ENCODE data around the gene RAP1GAP2.
A peak's percentile ranks its signal among the peaks of the same experiment; 100 is the strongest.
"Not testable (repeated sequence)": the region's sequence is repeated elsewhere in the genome, so short reads cannot be mapped to it uniquely, and the experiment has no call there.

RAP1GAP2 gene

DNA sequence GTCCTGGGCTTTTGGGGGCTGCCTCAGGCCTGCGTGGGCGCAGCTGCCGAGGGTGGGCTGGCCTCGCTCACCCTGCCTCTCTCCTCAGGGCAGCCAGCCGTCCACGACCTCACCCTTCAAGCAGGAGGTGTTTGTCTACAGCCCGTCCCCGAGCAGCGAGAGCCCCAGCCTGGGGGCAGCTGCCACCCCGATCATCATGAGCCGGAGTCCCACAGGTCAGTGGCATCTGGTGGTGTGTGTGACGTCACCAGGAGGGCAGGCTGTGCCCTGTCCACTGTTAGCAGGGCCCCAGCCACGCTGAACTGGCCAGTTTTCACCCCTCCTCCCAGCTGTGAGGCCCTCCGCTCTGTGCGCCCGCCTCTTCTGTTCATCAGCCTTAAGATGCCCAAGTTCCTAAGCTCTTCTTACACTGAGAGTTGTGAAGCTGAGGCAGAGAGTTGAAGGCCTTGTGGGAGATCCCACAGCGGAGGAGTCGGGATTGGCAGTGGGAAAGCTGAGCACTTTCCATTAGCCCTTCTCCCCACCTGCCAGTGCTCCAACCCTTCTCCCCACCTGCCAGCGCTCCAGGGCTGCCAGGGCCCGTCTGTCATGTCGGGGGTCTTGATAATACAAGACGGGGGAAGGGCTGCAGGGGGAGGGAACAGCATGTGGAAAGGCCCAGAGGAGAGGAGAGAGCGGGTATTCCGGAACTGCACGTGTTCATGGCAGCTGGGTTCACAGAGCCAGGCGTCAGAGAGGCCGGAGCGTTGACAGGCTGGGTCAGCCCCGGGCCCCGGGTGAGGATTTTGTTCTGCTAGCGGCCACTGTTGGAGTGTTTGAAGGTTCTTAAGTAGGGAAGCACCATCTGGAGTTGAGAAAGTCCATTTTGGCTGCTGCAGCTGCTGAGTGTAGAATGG is 230.9 kb downstream of the RAP1GAP2 start:
- no peaks in the 10 kb centered on the region for H3K27me3 ChIP-seq (ENCODE audit: control insufficient read depth, insufficient read depth, low read length, poor library complexity, severe bottlenecking)
- 88 to 90% methylated on average over 30 to 31 of the region's 31 CpGs for WGBS, 2 experiments
- peaks cover 11% of the 10 kb centered on the region for H3K4me1 ChIP-seq (ENCODE audit: control insufficient read depth, insufficient read depth, low read length)
- peaks cover 2% of the 10 kb centered on the region for H3K9me3 ChIP-seq (ENCODE audit: control insufficient read depth, low read length)
- H3K4me3 ChIP-seq (ENCODE audit: insufficient read depth, low read depth, low read length), result no peak overlapping the region
- H3K36me3 ChIP-seq (ENCODE audit: control insufficient read depth, insufficient read depth, low read length), result no peaks in the 10 kb centered on the region
- H3K27ac ChIP-seq (ENCODE audit: insufficient read depth, low read depth, low read length, poor library complexity, severe bottlenecking), result peak overlapping the region; percentile 23

DNA sequence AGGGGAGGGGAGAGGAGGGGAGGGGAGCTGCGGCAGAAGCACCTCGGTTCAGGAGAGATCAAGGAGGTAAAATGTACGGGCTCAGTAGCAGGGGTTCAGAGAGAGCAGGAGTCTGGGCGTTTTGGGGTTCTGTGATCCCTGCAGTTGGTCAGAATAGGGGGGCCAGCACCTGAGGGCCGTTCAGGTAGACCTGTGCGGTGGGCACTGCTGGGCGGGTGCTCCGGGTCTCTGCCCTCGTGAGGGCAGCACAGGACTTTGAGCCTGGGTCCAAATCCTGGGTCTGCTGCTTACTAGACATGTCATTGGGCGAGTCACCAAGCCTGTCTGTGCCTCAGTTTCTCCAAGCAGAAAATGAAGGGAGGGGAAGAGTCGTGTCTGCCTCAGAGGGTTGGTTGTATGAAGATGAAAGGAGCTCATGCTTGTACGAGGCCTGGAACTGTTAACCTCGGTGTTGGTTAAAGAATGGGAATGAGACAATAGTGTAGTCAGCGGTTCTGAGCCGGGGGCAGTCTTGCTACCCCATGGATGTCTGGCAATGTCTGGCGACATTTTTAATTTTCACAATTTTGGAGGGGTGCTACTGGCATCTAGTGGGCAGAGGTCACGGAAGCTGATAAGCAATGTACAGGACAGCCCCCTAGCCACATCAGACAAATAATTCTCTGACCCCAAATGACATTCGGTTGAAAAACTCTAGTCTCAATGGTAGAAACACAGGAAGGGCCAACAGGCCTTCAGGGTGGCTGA is 231.7 kb downstream of the RAP1GAP2 start:
- Histone ChIP-seq H3K27me3 (ENCODE audit: control insufficient read depth, insufficient read depth, low read length, poor library complexity, severe bottlenecking) (no peaks in the 10 kb centered on the region), H3K36me3 (ENCODE audit: control insufficient read depth, insufficient read depth, low read length) (no peaks in the 10 kb centered on the region), H3K27ac (ENCODE audit: insufficient read depth, low read depth, low read length, poor library complexity, severe bottlenecking) (no peak overlapping the region), H3K4me3 (ENCODE audit: insufficient read depth, low read depth, low read length) (no peak overlapping the region), H3K4me1 (ENCODE audit: control insufficient read depth, insufficient read depth, low read length) (peaks cover 11% of the 10 kb centered on the region), H3K9me3 (ENCODE audit: control insufficient read depth, low read length) (peaks cover 2% of the 10 kb centered on the region)
- WGBS, 2 experiments, result 89% methylated on average over 18 of the region's 18 CpGs

DNA sequence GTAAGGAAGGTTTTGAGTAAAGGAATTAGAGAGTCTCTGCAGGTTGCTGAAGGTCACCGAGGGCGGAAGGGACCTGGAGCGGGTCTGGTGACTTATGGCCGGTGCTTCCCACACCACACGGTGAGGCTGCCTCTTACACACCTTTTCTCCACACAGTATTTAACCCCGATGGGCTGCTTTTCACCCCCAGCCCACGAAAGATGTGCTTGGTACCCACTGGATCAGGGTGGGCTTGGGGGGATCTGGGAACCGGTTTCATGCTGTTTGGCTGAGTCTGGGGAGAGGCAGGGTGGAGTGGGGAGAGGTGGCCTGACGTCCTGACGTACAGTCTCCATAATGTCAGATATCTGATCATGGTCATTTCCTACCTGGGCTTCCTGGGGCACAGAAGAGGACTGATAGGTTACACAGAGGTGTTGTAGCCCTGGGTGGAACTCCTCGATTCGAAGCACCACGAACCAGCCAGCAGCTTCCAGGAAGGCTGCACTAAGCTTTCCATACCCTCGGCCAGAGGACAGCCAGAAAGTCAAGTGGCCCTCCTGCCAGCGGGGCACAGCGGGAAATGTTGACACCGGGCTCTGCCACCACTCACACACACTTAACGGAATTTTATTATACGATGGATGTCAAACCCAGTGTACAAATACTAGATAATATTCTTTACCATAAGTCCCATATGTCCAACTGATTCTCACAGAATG is 233.1 kb downstream of the RAP1GAP2 start:
- Histone ChIP-seq H3K4me3 (ENCODE audit: insufficient read depth, low read depth, low read length) (no peak overlapping the region), H3K27ac (ENCODE audit: insufficient read depth, low read depth, low read length, poor library complexity, severe bottlenecking) (no peak overlapping the region), H3K4me1 (ENCODE audit: control insufficient read depth, insufficient read depth, low read length) (peaks cover 11% of the 10 kb centered on the region), H3K36me3 (ENCODE audit: control insufficient read depth, insufficient read depth, low read length) (no peaks in the 10 kb centered on the region), H3K27me3 (ENCODE audit: control insufficient read depth, insufficient read depth, low read length, poor library complexity, severe bottlenecking) (no peaks in the 10 kb centered on the region), H3K9me3 (ENCODE audit: control insufficient read depth, low read length) (no peaks in the 10 kb centered on the region)
- 89 to 92% methylated on average over 19 of the region's 19 CpGs for WGBS, 2 experiments

DNA sequence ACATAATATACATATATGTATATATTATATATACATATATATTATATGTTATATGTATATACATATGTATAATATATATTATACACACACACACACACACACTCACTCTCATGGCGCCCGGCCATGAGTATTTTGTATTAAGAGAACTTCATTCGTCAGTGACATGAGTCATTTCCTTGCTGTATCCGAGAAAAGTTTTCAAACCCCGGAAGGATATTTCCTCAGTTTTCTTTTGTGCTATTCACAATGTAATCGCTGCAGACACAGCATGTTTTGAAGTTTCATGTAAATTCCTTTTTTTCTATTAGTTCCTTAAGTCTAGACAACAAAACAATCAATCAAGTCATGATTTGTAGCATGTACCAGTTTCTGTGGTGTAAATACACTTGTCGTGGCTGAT is 233.9 kb downstream of the RAP1GAP2 start:
- Histone ChIP-seq H3K4me1 (ENCODE audit: control insufficient read depth, insufficient read depth, low read length) (peaks cover 11% of the 10 kb centered on the region), H3K36me3 (ENCODE audit: control insufficient read depth, insufficient read depth, low read length) (no peaks in the 10 kb centered on the region), H3K4me3 (ENCODE audit: insufficient read depth, low read depth, low read length) (no peak overlapping the region), H3K9me3 (ENCODE audit: control insufficient read depth, low read length) (no peaks in the 10 kb centered on the region), H3K27me3 (ENCODE audit: control insufficient read depth, insufficient read depth, low read length, poor library complexity, severe bottlenecking) (no peaks in the 10 kb centered on the region), H3K27ac (ENCODE audit: insufficient read depth, low read depth, low read length, poor library complexity, severe bottlenecking) (no peak overlapping the region)
- 96 to 98% methylated on average over 7 of the region's 7 CpGs for WGBS, 2 experiments

DNA sequence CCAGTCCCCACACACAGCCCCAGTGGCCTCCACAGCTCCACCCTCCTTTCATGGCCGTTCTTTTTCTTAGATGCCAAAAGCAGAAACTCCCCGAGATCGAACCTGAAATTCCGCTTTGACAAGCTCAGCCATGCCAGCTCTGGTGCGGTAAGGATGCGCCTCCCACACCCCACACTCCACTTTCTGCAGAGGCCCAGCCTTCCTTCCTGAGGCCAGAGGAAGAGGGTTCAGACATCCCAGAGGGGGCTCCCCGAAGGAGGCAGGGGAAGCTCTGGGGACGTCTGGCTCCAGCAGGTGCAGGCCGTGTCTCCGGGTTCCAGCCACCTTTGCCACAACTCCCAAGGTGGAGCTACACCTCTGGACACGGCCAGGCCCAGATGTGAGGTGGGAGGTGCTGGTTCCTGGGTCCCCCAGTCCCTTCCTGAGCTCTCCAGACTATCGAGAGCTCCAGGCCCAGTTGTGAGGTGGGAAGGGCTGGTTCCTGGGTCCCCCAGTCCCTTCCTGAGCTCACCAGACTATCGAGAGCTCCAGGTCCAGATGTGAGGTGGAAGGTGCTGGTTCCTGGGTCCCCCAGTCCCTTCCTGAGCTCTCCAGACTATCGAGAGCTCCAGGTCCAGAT is 234.7 kb downstream of the RAP1GAP2 start:
- WGBS, 2 experiments, result 93% methylated on average over 14 of the region's 14 CpGs
- H3K9me3 ChIP-seq (ENCODE audit: control insufficient read depth, low read length); H3K27ac ChIP-seq (ENCODE audit: insufficient read depth, low read depth, low read length, poor library complexity, severe bottlenecking); H3K27me3 ChIP-seq (ENCODE audit: control insufficient read depth, insufficient read depth, low read length, poor library complexity, severe bottlenecking); H3K36me3 ChIP-seq (ENCODE audit: control insufficient read depth, insufficient read depth, low read length); H3K4me3 ChIP-seq (ENCODE audit: insufficient read depth, low read depth, low read length): not testable (repeated sequence)
- peaks cover 11% of the 10 kb centered on the region for H3K4me1 ChIP-seq (ENCODE audit: control insufficient read depth, insufficient read depth, low read length)

DNA sequence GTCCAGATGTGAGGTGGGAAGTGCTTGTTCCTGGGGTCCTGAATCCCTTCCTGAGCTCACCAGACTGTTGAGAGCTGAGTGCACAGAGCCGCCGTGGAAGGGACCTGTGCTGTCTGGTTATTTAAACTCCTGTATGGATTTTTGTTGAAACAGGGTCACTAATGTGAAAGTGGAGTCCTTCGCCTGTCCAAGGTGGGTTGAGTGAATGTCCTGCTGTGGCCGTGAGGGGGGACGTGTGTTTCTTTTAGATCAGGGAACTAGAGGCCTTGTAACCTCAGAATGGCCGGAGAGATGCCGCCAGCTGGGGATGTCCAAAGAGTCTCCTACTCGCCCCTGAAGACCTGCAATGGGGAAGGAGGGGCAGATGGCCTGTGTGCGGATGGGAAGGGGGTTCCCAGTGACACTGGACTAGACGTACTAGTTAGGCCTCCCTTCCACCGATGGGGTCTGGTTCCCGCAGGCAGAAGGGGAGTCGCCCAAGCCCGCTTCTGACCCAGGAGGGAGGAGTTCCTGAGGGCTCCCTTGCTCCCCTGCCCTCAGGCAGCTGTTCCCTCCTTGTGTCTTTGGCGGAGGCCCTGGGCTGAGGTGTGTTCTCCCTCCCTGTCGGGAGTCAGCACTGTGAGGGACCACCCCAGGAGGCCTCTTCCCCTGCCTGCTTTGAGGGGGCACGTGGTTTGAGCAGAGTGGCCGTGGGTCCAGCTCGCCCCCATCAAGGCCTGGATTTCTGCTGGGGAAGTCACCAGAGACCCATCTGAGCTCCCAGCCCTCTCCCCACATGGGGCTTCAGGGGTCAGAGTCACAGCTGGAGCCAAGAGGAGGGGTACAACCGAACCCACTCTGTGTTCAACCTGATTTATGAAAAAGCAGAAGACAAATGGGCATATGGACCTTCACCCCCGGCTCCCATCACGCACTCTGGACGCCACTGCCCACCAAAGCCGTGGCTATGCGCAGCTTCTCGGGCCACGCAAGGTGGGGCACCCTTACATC is 236.3 kb downstream of the RAP1GAP2 start:
- Histone ChIP-seq H3K4me1 (ENCODE audit: control insufficient read depth, insufficient read depth, low read length) (no peaks in the 10 kb centered on the region), H3K36me3 (ENCODE audit: control insufficient read depth, insufficient read depth, low read length) (no peaks in the 10 kb centered on the region), H3K27ac (ENCODE audit: insufficient read depth, low read depth, low read length, poor library complexity, severe bottlenecking) (no peak overlapping the region), H3K9me3 (ENCODE audit: control insufficient read depth, low read length) (no peaks in the 10 kb centered on the region), H3K27me3 (ENCODE audit: control insufficient read depth, insufficient read depth, low read length, poor library complexity, severe bottlenecking) (no peaks in the 10 kb centered on the region), H3K4me3 (ENCODE audit: insufficient read depth, low read depth, low read length) (no peak overlapping the region)
- 93% methylated on average over 27 of the region's 27 CpGs for WGBS, 2 experiments

DNA sequence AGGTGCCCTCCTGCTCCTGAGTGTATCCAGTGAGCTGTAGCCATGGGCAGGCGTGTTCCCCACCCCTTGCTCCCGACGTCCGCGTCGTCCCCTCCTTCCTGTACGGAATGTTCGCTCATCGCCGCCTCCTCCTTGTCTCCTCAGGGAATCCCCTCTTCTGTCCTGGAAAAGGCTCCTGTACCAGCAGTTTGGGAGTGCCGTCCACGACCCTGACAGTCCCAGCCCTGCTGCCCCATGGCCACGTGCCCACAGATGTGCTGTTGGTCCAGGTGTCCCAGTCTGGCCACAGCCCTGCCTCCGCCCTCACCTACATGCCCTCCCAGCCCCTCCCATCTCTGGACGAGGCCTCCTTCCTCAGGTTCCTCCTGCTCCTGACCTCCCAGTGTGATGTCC is 237.0 kb downstream of the RAP1GAP2 start:
- no peaks in the 10 kb centered on the region for H3K9me3 ChIP-seq (ENCODE audit: control insufficient read depth, low read length)
- H3K36me3 ChIP-seq (ENCODE audit: control insufficient read depth, insufficient read depth, low read length), result no peaks in the 10 kb centered on the region
- 89 to 91% methylated on average over 15 of the region's 15 CpGs for WGBS, 2 experiments
- no peaks in the 10 kb centered on the region for H3K4me1 ChIP-seq (ENCODE audit: control insufficient read depth, insufficient read depth, low read length)
- H3K27ac ChIP-seq (ENCODE audit: insufficient read depth, low read depth, low read length, poor library complexity, severe bottlenecking), result no peak overlapping the region
- no peaks in the 10 kb centered on the region for H3K27me3 ChIP-seq (ENCODE audit: control insufficient read depth, insufficient read depth, low read length, poor library complexity, severe bottlenecking)
- no peak overlapping the region for H3K4me3 ChIP-seq (ENCODE audit: insufficient read depth, low read depth, low read length)

DNA sequence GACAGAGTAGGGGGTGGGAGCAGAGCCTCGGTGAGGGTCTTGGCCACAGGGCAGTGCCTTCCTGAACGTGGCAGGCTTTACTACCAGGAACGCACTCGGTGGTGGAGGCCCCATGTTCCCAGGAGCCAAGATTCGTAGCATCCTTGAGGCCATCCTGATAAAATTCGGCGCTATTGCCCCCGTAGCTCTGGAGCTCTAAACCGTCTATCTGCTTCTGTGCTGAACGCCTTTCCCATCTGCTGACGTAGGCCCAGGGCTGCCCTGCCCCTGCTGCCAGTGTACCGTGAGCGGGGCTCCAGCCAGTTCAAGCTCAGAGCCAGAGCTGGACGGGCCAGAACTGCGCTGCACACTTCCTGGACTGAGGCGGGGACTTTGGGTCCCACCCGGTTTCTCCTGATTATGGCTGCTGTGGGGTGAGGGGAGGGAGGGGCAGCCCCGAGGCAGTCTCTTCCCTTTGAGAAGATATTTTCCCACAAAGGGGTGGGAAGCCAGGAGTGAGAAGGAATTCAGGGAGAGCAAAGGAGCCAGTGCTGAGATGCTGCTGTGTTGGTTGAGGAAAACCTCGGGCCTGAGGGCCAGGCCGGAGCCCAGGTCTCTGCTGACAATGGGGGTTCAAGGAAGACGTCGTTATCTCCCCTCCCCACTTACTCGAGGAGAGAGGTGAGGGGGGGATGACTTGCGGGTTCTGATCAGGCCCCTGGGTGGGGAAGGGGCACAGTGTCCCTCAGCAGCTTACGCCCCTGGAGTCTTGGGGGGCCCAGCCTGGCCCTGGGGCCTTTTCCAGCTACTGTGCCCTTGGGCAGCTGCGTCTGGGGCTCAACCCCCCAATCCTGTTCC is 237.7 kb downstream of the RAP1GAP2 start:
- WGBS, 2 experiments, result 91 to 93% methylated on average over 26 of the region's 26 CpGs
- Histone ChIP-seq H3K27ac (ENCODE audit: insufficient read depth, low read depth, low read length, poor library complexity, severe bottlenecking) (no peak overlapping the region), H3K9me3 (ENCODE audit: control insufficient read depth, low read length) (no peaks in the 10 kb centered on the region), H3K4me3 (ENCODE audit: insufficient read depth, low read depth, low read length) (no peak overlapping the region), H3K27me3 (ENCODE audit: control insufficient read depth, insufficient read depth, low read length, poor library complexity, severe bottlenecking) (no peaks in the 10 kb centered on the region), H3K4me1 (ENCODE audit: control insufficient read depth, insufficient read depth, low read length) (no peaks in the 10 kb centered on the region), H3K36me3 (ENCODE audit: control insufficient read depth, insufficient read depth, low read length) (no peaks in the 10 kb centered on the region)

DNA sequence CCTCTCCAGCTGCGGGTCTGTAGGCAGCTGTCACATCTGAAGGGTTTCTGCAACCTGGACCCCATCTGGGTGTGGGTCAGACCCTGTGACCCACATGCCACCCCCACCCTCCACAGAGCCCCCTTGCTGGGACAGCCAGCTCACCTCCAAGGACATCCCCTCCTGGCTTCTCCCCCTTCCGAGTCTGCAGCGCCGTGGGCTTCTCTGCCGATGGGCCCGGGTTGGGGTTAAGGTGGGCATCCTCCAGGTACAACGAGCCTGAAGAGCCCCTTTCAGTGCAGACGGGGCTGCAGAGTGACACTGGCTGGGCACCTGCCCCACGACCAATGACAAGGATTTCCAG is 238.3 kb downstream of the RAP1GAP2 start:
- no peaks in the 10 kb centered on the region for H3K9me3 ChIP-seq (ENCODE audit: control insufficient read depth, low read length)
- H3K27ac ChIP-seq (ENCODE audit: insufficient read depth, low read depth, low read length, poor library complexity, severe bottlenecking), result no peak overlapping the region
- H3K4me3 ChIP-seq (ENCODE audit: insufficient read depth, low read depth, low read length), result no peak overlapping the region
- H3K4me1 ChIP-seq (ENCODE audit: control insufficient read depth, insufficient read depth, low read length), result no peaks in the 10 kb centered on the region
- H3K36me3 ChIP-seq (ENCODE audit: control insufficient read depth, insufficient read depth, low read length), result no peaks in the 10 kb centered on the region
- 94 to 95% methylated on average over 9 of the region's 9 CpGs for WGBS, 2 experiments
- no peaks in the 10 kb centered on the region for H3K27me3 ChIP-seq (ENCODE audit: control insufficient read depth, insufficient read depth, low read length, poor library complexity, severe bottlenecking)

Measured in ectodermal cell (in vitro differentiated cells).